Heart left ventricle (tissue), 13 donors: ENCODE results near the gene DIAPH3.

Experiments used
- POLR2A ChIP-seq, 2 donors: fragments of 450-650 bp; IDR thresholded peaks; one replicate each; pipeline ENCODE4 v1.6.1; 2017; ENCODE audit warnings: antibody characterized with exemption in 2 of 2, mild to moderate bottlenecking in 2 of 2, moderate library complexity in 2 of 2
- TF ChIP-seq, protein P1 (sequence below), 12 donors: fragments of 200-600 bp; sonication (generic) in 4 of 12; IDR thresholded peaks; one replicate each; pipeline versions ENCODE4 v1.5.0 to v1.8.0; 2018 to 2022; ENCODE audit warnings: antibody characterized with exemption in 12 of 12, mild to moderate bottlenecking in 5 of 12
- donor health status: ischemic (EF 13 %, LVEDD 7.1; RV severe dilation, severe dysfunction).
- donor health status: DM: no; HTN: yes; CAD: no.
- donor health status: DM: no; HTN: no; CAD: no.
- donor health status: ischemic (EF 25% LVEDD 6.9; RV normal size, moderate dysfunction).
- donor health status: ischemic (EF 25% LVEDD 5.7; RV mildly dilated, moderate dysfunction).
- donor health status: ischemic (EF 35%, LVEDD 5.7; RV mildly dilated, moderate dysfunction).
- donor health status: nonischemic (EF 11% LVEDD 7.7; RV severe dilation, severe dysfunction).
- donor health status: DM: yes; HTN: yes; CAD: no.
- donor health status: PGD.
- donor health status: ischemic (EF 29% LVEDD 5.4; RV normal size, mild dysfunction).
- donor health status: nonischemic (EF 23%, LVEDD 6.1; RV moderate dilation, normal function).

DNA sequence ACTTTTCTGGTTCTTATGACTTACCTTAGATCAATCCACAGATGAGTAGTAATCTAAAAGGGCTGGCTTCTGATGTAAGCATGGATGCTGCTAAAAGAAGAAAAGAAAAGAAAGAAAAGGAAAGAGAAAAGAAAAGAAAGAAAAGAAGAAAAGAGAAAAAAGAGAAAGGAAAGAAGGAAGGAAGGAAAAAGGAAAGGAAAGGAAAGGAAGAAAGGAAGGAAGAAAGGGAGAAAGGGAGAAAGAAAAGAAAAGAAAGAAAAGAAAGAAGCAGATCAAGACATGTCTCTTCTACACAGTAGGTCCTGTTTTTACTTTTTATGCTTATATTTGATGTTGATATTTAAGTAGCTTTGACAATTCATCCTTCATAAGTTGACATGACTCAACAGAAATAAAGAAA, 421.3 kb downstream of the DIAPH3 start:
- TF ChIP-seq, protein P1, sequence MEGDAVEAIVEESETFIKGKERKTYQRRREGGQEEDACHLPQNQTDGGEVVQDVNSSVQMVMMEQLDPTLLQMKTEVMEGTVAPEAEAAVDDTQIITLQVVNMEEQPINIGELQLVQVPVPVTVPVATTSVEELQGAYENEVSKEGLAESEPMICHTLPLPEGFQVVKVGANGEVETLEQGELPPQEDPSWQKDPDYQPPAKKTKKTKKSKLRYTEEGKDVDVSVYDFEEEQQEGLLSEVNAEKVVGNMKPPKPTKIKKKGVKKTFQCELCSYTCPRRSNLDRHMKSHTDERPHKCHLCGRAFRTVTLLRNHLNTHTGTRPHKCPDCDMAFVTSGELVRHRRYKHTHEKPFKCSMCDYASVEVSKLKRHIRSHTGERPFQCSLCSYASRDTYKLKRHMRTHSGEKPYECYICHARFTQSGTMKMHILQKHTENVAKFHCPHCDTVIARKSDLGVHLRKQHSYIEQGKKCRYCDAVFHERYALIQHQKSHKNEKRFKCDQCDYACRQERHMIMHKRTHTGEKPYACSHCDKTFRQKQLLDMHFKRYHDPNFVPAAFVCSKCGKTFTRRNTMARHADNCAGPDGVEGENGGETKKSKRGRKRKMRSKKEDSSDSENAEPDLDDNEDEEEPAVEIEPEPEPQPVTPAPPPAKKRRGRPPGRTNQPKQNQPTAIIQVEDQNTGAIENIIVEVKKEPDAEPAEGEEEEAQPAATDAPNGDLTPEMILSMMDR (IDR thresholded peaks at IDR 0.05): no peak
- no peak for TF ChIP-seq POLR2A (IDR thresholded peaks at IDR 0.05)
